ENCODE data around the gene LRRC38.
"Not testable (repeated sequence)": the region's sequence is repeated elsewhere in the genome, so short reads cannot be mapped to it uniquely, and the experiment has no call there.

LRRC38 gene

DNA sequence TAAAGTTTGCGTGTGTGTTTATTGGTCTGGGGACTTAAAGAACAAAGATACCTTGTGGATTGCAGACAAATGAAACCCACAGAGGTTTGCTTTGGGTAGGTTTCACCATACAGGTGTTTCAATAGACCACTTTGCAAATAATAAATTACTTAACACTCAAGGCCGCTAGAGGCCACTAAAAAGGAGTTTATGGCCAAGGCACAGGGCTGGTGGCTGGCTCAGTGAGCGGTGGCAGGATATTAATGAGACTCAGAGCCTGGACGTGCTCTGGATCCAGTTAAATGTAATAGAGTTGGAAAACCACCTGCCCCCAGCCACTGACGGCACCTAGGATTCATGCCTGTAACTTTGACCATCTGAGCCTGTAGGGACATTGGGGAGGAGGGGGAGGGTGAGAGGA lies 44.5 kb downstream of the LRRC38 start:
- FAIRE-seq (no peak), DNase-seq (ENCODE audit: insufficient read length, low spot score) (no peak)

- FAIRE-seq, result no peak
- DNase-seq (ENCODE audit: insufficient read length, low spot score), result no peak
Observed at GRCh38 chr1:13465515-13465914, 48.3 kb downstream of the LRRC38 start.

GRCh38 chr1:13462682-13463081 lies 51.1 kb downstream of the LRRC38 start:
- DNase-seq (ENCODE audit: insufficient read length, low spot score) (no peak), FAIRE-seq (no peak)

GRCh38 chr1:13461977-13462376 lies 51.8 kb downstream of the LRRC38 start:
- DNase-seq (ENCODE audit: insufficient read length, low spot score), result no peak
- no peak for FAIRE-seq

DNA sequence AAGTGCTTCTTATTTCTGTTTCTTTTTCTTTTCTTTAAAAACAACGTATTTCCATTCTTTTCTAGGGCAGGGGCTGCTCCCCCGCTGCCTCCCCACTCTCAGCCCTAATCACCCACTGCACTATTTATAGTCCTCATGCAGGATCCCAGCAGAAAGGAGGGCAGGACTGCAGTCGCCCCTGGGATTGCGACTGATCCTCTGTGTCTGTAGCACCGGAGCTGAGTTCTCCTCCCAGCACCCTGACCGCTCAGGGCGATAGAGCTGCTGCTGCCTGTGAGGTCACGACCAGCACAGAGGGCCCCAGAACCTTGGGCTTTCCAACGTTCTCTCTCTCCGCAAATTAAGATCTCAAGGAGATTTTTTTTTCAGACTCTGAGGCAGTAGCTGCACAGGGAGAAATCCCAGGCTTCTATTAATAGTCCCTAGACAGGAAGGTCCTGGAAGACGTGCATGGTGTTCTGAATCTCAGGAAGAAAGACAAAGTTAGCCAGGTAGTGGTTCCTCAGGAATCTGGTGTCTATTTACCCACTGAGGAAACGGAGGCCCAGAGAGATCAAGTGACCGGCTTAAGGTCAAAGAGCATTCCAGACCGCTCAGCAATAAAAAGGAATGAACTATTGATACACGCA lies 56.8 kb downstream of the LRRC38 start:
- no peak for FAIRE-seq
- DNase-seq (ENCODE audit: insufficient read length, low spot score), result no peak

DNA sequence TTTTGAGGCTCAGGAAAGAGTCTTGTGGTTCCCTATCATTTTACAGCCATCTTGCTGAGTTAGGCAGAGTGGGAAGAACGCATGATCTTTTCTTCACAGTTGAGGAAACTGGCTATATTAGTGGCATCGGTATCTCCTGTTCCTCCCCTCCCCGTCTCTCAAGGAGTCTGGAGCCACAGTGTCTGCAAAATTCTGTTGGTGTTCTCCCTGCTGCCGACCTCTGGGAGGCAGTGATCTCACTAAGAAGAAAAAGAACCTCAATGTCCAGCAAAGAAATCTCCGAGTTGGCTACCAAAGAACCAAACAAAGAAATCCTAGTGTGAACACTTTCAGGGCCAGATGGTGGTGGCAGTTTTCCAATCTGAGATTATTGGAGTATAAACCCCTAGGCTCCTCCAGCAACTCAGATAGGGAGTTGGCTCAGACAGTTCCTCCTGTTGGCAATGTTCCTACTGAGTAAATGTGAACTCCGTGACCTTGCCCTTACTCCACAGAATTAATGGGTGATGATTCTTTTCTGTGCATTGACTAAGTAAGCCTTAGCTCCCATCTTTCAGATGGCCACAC lies 62.3 kb downstream of the LRRC38 start:
- FAIRE-seq (no peak), DNase-seq (ENCODE audit: insufficient read length, low spot score) (no peak)

- no peak for DNase-seq (ENCODE audit: insufficient read length, low spot score)
- no peak for FAIRE-seq
Observed at GRCh38 chr1:13450204-13450603, 63.6 kb downstream of the LRRC38 start.

GRCh38 chr1:13443335-13443979 lies 70.3 kb downstream of the LRRC38 start:
- no peak for DNase-seq (ENCODE audit: insufficient read length, low spot score)
- FAIRE-seq, result no peak

GRCh38 chr1:13439104-13439783 lies 74.6 kb downstream of the LRRC38 start:
- DNase-seq (ENCODE audit: insufficient read length, low spot score); FAIRE-seq: not testable (repeated sequence)

GRCh38 chr1:13435458-13435857 lies 78.3 kb downstream of the LRRC38 start:
- FAIRE-seq (no peak), DNase-seq (ENCODE audit: insufficient read length, low spot score) (no peak)

- not testable (repeated sequence) for FAIRE-seq; DNase-seq (ENCODE audit: insufficient read length, low spot score)
Observed at GRCh38 chr1:13433694-13434358, 80.0 kb downstream of the LRRC38 start.

GRCh38 chr1:13432251-13432650 lies 81.6 kb downstream of the LRRC38 start:
- FAIRE-seq, result no peak
- DNase-seq (ENCODE audit: insufficient read length, low spot score), result no peak

- no peak for FAIRE-seq
- no peak for DNase-seq (ENCODE audit: insufficient read length, low spot score)
Observed at GRCh38 chr1:13430495-13430894, 83.3 kb downstream of the LRRC38 start.
